ENCODE measurements around the gene AEBP1.

Gene AEBP1

DNA sequence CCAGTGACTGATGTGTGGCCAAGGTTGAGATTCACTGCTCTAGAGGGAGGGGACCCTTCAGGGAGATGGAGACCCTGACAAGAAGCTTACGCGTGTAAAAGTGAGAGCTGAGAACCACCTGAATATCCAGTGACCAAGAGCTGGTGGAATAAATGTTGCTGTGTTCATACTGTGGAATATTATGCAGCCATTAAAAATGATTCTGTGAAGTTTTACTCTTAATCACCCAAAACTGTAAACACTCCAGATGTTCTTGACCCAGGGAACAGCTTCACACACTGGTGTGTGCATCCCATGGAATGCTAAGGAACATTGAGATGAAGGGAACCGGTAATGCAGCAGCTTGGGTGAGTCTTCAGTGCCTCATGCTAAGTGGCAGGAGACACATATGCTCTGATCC, 17.5 kb upstream of the AEBP1 start:
- no peak for DNase-seq (ENCODE audit: low read depth)

DNA sequence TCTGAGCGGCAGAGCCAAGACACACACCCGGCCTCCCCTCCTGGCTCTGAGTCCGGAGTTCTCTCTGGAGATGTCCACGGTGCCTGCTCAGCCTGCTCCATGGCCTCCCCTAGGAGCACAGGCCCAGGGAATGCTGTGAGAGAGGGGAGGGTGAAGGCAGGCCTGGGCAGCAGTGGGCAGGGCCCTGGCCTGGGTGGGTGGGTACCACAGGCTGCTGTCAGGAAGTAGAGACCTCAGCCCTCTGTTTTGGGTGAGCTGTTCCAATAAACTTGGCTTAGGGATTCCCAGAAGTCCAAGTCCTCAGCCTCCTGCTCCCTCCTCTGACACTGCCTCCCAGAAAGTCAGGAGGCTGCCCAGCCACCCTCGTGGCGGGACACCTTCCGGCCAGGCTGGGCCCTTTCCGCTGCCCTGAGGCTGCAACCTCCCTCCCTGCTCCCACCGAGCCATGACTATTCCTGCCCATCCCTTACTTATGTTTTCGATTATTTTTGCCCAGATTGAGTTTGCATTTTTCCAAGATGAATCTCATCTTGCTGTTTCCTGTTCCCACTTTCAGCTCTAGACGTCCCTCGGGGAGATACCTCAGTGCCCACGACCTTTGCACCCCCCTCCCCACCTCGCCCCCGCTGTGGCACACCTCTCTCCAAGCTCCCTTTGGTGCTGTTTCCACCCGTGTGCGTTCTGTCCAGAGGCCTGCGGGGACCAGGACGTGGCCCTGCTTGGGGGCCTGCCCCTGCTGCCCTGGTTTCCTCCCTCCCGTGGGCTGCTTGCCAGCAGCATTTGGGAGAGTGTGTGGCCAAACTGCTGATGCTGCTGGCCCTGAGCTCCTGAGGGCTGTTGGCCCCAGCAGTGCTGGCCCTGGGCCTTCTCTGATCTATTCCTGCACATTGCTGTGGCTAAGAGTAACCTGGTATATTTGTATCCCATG, 16.0 kb upstream of the AEBP1 start:
- DNase-seq (ENCODE audit: low read depth): peak; percentile 94

DNA sequence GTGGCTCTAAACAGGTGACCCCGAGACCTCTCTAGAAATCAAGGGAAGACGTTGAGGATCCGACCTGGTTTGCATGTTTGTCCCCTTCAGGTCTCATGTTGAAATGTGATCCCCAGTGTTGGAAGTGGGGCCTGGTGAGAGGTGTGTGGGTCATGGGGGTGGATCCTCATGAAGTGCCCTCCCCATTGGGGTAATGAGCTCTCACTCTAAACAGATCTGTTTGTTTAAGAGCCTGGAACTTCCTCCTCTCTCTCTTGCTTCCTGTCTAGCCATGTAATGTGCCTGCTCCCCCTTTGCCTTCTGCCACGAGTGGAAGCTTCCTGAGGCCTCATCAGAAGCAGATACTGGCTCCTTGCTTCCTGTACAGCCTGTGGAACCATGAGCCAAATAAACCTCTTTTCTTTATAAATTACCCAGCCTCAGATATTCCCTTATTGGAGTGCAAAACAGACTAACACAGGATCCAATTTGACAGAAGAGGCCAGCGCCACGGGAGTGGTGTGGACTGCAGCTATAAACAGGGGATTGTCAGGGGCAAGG, 11.0 kb upstream of the AEBP1 start:
- DNase-seq (ENCODE audit: low read depth): no peak

- no peak for DNase-seq (ENCODE audit: low read depth)
Observed at GRCh38 chr7:44094365-44094764, 9.8 kb upstream of the AEBP1 start.

GRCh38 chr7:44094883-44095592, 9.1 kb upstream of the AEBP1 start:
- DNase-seq (ENCODE audit: low read depth): no peak

DNA sequence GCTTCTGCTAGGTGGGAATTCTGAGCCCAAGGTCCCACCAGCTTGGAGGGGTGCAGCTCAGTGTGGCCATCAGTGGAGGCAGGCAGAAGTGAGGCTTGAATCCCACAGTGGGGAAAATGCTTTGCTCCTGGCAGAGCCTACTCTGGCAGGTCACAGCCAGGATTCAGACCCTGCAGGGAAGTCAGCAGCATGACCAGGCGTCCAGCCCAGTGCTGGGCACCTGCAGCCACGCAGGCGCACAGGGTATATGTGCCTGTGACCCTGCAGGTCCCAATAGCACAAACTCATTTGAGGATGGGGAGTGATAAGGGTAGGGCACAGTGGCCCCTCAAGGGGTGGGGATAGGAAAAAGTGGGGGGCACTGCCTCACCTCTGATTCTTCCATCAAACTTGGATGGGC, 8.4 kb upstream of the AEBP1 start:
- no peak for DNase-seq (ENCODE audit: low read depth)

DNA sequence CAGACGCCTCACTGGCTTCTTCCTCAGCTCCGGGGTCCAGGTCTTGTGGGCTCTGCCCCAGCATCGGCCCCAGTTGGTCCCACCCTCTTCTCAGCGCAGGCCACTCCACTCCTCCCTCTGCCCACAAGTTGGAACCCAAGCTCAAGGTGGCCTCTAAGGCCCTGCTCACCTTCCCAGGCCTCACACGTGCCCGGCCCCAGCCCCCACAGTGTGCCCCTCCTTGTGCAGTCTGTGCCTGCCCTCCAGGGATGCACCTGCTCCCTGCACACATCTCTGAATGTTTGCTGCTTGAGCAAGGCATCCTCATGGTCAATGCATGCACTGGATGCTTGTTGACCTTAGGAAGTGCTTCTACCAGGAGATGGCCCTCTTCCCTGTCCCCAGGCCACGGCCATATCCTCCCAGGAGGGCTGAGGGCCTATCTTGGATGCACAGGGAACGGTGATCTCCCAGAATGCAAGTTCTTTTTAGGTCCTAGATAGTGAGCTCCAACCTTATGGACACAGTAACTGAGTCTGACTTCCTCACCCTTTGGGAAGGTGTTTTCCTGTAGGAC, 7.7 kb upstream of the AEBP1 start:
- DNase-seq (ENCODE audit: low read depth): no peak

- DNase-seq (ENCODE audit: low read depth): no peak
Observed at GRCh38 chr7:44097064-44097932, 6.8 kb upstream of the AEBP1 start.

DNA sequence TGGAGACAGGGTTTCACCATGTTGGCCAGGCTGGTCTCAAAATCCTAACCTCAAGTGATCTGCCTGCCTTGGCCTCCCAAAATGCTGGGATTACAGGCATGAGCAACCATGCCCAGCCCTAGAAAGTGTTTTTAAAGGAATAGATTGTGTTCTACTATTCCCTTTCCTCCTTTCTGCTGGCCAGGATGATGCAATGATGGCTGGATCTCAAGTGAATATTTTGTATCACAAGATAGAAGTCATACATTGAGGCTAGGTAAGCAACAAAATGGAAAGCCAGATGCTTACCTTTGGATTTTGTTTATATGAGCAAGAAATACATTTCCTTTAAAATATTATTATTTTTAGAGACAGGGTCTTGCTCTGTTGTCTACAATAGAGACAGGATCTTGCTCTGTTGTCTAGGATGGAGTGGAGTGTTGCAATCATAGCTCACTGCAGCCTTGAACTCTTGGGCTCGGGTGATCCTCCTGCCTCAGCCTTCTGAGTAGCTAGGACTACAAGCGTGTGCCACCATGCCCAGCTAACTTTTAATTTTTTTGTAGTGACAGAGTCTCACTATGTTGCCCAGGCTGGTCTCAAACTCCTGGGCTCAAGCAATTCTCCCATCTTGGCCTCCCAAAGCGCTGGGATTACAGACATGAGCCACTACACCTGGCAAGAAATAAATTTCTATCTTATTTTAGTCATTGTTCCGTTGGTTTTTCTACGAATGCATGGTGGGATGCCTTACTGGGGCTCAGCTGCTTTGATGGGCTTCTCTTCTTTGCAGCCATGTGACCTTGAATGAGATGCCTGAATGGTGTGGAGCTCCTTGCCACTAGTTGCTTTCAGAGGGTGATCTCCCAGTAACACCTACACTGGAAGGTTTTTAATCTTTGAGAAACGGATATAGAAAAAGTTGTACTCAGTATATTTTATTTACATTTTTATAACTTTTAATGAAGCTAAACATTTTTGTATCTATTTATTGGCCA, 5.8 kb upstream of the AEBP1 start:
- DNase-seq (ENCODE audit: low read depth): no peak

DNA sequence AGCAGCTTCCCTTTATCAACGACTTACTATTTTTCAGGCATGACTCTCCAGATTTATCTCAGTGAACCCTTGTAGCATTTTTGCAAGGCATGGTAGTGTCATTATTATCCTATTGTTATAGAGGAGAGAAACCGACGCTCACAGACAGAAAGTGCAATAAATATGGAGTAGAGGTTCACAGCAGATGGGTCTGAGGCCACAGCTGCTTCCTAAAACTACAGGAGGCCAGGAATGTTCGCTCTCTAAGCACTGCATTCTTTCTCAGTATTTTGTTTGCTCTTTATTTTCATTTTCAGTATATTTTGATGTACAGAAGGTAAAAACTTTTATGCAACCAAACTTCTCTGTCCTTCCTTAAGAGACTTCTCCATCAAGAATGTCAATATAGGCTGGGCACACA, 4.5 kb upstream of the AEBP1 start:
- DNase-seq (ENCODE audit: low read depth): no peak

- DNase-seq (ENCODE audit: low read depth): peak; percentile 56
Observed at GRCh38 chr7:44100458-44101302, 3.5 kb upstream of the AEBP1 start.

GRCh38 chr7:44101303-44101965, 2.7 kb upstream of the AEBP1 start:
- no peak for DNase-seq (ENCODE audit: low read depth)

- DNase-seq (ENCODE audit: low read depth): peak; percentile 89
Observed at GRCh38 chr7:44101966-44102845, 1.9 kb upstream of the AEBP1 start.

DNA sequence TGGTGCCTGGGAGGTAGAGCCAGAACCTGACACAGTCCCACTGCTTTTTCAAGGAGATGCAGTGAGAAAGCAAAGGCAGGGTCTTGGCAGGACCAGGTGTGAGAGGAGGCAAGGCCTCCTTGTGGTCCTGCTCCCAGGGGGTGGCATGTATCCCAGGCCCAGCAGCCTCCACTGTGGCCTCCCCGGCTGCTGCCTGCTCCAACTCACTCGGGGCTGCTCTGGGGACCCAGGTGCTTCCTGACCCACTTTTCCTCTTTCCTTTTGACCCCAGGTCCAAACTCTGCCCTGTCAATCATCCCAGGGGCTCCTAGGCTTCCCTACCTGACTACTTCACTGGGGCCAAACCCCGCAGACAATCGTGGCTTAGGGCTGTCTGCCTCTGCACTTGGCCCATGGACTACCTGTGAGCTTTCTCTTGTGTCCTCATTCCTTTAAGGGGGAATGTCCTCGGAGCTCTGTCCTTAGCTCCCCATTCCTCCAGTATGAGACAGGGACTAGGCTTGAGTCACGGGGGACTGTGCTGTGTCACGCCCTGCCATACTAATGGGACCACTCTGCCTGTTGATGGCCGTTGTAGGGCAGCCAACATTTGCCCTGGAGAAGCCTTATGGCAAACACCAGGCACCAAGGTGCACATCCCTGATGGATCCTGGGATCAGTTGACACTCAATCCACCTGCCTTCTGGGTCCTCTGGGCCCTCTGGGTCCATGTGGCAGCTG, 1.1 kb upstream of the AEBP1 start:
- DNase-seq (ENCODE audit: low read depth): no peak

DNA sequence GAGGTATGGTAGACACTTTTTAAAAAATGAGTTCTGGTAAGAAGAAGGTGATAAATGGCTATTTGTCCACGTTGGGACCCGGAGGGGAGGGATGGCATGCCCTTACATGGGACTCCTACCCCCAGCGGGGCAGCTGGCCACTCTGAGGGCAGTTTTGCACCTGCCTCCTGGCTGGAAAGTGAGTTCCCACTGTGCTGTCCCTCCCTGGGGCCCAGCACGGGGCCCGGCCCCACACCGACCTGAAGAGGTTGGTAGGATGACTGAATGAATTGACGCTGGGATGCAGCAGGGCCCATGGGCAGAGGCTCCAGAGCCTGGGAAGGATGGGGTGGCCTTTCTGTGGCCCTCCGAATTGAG, 601 bp upstream of the AEBP1 start:
- no peak for DNase-seq (ENCODE audit: low read depth)

- DNase-seq (ENCODE audit: low read depth): peak; percentile 56
Observed at GRCh38 chr7:44104860-44105771, 971 bp downstream of the AEBP1 start.
